GM19438 (cell line): ENCODE data around the gene CD44.
A peak's percentile ranks its signal among the peaks of the same experiment; 100 is the strongest.

Experiments used
- ATAC-seq: cut with Tn5 transposase; IDR thresholded peaks from one replicate; pipeline ENCODE4 v1.9.1; 2021; ENCODE audit warnings: low read depth; ENCODE audit not compliant: unreplicated experiment

Gene CD44

GRCh38 chr11:35111161-35112055 lies 27.6 kb upstream of the CD44 start:
- ATAC-seq = no peak

GRCh38 chr11:35112056-35112845 lies 26.7 kb upstream of the CD44 start:
- ATAC-seq = no peak

GRCh38 chr11:35112846-35113105 lies 26.2 kb upstream of the CD44 start:
- ATAC-seq = no peak

GRCh38 chr11:35114906-35115687 lies 23.9 kb upstream of the CD44 start:
- ATAC-seq = no peak

- no peak for ATAC-seq
Measured at GRCh38 chr11:35115688-35116030, 23.3 kb upstream of the CD44 start.

GRCh38 chr11:35116245-35116644 lies 22.7 kb upstream of the CD44 start:
- no peak for ATAC-seq

- ATAC-seq = no peak
Measured at GRCh38 chr11:35116762-35117640, 22.0 kb upstream of the CD44 start.

- ATAC-seq = peak; percentile 73
Measured at GRCh38 chr11:35118906-35119305, 20.1 kb upstream of the CD44 start.

- ATAC-seq = no peak
Measured at GRCh38 chr11:35121326-35121865, 17.6 kb upstream of the CD44 start.

- ATAC-seq = no peak
Measured at GRCh38 chr11:35122308-35122707, 16.7 kb upstream of the CD44 start.

GRCh38 chr11:35126000-35126878 lies 12.7 kb upstream of the CD44 start:
- peak; percentile 47 for ATAC-seq

- no peak for ATAC-seq
Measured at GRCh38 chr11:35126879-35127581, 11.9 kb upstream of the CD44 start.

- ATAC-seq = no peak
Measured at GRCh38 chr11:35127619-35128018, 11.4 kb upstream of the CD44 start.

- ATAC-seq = no peak
Measured at GRCh38 chr11:35131094-35131493, 7.9 kb upstream of the CD44 start.

GRCh38 chr11:35131886-35132285 lies 7.1 kb upstream of the CD44 start:
- no peak for ATAC-seq

- no peak for ATAC-seq
Measured at GRCh38 chr11:35133656-35134055, 5.3 kb upstream of the CD44 start.

- ATAC-seq = no peak
Measured at GRCh38 chr11:35134403-35135148, 4.4 kb upstream of the CD44 start.

GRCh38 chr11:35135222-35135621 lies 3.7 kb upstream of the CD44 start:
- no peak for ATAC-seq
